Esophagus muscularis mucosa (tissue), 3 donors: ENCODE data around the gene TNP1.

Experiments used
- CTCF ChIP-seq, 3 experiments: fragments of 200-600 bp in 2 of 3; fragments of 450-650 bp in 1 of 3; sonication (generic) in 2 of 3; IDR thresholded peaks; one replicate each; pipeline ENCODE4 v1.5.1; 2017 to 2019; ENCODE audit warnings: antibody characterized with exemption in 3 of 3, mild to moderate bottlenecking in 2 of 3, moderate library complexity in 1 of 3
- POLR2AphosphoS5 ChIP-seq, 2 donors: sonication (generic); formaldehyde crosslinking; IDR thresholded peaks; one replicate each; pipeline ENCODE4 v1.6.1; 2017; ENCODE audit warnings: antibody characterized with exemption in 2 of 2

- TF ChIP-seq CTCF (IDR thresholded peaks at IDR 0.05) (no peak), POLR2AphosphoS5 (IDR thresholded peaks at IDR 0.05) (no peak)
These were observed at the start of gene TNP1 for GRCh38 chr2:216859944-216860343.
